GM19099 (cell line): ENCODE measurements around the gene MAP3K1.

Source experiments
- POLR2A ChIP-seq: IDR thresholded peaks from 3 replicates; pipeline ENCODE4 v1.6.1; 2011; ENCODE audit warnings: low read depth; ENCODE audit not compliant: insufficient read length; ENCODE audit errors: extremely low read depth

MAP3K1 gene

DNA sequence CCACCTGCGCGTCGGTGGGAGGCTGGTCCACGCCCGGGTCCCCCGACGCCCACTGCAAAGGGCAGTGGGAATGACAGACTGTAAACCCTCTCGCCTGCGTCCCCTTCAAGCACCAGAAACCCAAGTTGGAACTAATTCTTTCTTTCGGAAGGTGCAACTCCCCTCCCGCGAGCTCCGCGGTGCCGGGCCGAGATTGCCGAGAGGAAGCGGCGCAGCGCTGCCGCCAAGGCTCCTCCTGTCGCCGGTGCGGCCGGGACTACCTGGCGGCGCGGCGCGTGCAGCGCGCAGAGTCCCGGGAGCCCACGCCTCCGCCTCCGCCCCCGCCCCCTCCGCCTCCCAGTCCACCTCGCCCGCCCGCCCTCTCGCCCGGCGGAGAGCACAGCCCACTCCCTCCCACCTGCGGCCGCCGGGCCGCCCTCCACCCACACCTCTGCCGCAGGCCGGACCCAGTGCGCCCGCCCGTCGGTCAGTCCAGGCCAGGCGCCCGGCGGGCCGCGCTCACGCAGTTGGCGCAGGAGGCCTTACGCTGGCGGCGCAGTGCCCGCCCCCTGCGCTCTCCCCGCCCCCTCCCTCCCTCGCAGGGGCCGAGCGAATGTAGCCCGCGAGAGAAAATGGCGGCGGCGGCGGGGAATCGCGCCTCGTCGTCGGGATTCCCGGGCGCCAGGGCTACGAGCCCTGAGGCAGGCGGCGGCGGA is at the start of gene MAP3K1:
TSS of gene MAP3K1 (plus strand) at position 587 of the 695 bp plus-strand sequence. CDS start at position 612, 25 bp downstream.
- TF ChIP-seq POLR2A, result peak; percentile 62

DNA sequence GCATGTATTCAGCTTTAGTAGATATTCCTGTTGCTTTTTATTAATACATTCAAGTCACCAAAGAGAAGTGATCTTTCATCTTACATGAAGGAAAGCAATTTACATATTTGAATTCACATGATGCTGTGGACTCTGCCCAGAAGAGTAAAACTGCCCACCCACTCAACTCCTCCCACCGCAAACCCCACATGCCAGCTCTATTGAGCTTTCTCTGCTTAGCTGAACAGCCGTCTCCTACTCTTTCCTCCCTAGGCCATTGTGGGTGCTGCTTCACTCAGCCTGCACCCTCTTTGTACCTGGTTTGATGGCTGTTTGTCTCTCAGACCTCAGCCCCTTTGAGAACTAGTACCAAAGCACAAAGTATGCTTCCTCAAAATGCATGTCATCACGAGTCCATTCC is 48.4 kb upstream of the MAP3K1 start:
- TF ChIP-seq POLR2A, result no peak

DNA sequence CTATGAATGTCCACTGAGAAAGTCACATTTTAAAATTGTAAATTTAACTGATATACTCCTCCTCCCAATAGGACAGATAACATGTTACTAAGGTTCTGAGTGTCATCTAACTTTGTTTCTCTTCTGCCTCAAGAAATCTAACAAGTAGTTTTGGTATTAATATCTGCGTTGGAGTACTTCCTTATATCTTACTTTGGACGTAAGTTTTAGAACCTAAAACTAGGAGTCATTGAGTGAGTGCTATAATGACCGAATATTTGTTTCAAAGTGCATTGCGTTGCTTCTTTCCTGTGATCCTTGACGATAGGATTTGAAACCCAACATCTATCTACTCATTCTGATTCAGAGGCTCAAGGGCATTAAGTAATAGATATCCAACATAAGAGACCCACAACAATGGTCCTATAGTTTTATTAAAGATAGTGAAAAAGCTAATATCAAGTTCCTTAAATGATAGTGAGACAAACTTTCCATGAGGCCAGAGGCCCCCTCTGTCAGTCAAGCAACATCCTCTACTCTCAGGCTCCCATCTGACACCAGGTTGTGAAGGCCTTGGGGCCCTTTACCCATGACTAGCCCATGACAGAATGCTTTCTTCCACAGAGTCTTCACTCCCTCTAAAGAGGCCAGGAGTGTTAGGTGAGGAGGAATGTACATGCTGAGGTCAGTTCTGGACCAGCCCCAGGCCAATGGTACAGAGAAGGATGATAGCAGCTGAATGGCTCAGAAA is 45.3 kb upstream of the MAP3K1 start:
- no peak for TF ChIP-seq POLR2A

DNA sequence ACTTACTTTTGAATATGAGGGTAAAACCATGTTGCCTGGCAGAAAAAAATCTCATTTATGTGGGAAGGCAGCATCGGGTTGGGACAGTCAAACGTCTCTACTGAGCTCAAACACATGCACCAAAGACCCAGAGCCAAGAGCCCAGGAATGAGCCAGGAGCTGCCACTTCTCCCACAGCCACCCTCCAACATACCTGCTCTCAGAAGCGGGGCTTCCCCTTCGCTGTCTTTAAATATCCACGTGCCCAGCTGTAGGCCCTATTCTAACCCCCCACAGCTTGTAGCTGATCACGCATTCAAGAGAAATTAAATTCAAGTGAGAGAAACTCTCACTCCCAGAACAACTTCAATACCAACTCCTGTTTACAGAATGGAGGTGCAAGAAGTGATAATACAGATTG is 42.6 kb upstream of the MAP3K1 start:
- TF ChIP-seq POLR2A, result no peak

DNA sequence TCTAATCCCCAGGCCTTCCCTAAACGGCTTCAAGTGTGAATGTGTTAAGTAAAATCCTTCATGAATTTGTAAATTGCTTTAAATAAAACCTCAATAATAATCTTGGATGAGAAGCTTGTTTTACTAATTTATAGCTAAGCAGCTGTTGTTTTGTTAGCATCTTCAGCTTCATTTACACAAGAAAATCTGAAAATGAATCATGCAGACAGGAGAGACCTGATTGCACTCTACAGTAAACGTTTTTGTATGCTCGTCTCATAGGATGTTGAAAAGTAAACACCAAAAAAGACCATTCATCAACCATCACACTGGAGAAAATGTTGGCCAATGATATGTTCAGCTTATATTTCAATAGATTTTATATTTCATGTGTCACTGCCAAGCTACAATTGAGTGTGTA is 40.4 kb upstream of the MAP3K1 start:
- no peak for TF ChIP-seq POLR2A

DNA sequence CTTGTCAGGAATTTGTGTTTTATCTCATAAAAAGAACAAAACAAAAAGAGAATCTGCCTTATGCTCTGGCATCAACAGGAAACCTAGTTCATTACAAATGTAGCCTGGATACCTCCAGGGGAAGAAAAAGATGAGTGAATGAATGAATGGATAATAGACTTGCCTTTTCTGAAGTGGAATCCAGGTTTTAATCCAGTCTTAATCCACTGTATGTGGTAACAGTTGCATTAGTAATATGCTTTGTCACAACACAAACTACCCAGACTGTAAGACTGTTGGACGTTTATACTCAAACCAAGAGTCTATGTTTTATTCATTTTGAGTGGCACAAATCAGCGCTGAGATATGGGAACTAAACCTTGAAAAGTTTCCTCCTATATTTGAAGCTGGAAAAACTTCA is 32.1 kb upstream of the MAP3K1 start:
- no peak for TF ChIP-seq POLR2A

DNA sequence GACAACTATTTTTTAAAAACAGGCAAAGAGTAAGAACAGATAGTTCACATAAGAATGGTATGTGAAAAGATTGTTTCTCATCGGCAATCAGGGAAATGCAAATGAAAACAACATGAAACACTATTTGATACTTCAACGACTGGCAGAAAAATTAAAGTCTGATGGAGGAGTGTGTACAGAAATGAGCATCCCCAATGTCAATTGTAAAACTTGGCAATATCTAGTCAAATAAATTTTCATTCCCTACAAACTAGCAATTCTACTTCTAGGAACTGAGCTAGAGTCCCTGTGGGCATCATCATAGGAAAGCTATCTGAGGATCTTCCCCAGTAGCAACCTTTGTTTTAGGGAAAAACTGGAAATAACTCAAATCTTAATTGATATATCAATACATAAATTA is 29.0 kb upstream of the MAP3K1 start:
- no peak for TF ChIP-seq POLR2A

DNA sequence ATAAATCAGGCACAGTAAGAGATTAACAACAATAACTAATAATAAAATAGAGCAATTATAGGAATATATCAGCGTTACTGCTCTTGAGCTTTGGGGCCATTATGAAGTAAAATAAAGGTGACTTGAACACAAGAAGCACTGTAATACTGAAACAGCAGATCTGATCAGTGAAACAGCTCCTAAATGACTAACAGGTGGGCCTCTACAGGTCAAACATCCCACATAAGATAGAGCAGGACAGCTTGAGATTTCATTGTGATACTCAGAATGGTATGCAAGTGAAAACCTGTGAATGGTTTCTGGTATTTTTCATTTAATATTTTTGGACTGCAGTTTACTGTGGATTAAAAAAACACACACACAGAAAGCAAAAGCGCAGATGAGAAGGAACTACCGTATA is 24.0 kb upstream of the MAP3K1 start:
- no peak for TF ChIP-seq POLR2A

DNA sequence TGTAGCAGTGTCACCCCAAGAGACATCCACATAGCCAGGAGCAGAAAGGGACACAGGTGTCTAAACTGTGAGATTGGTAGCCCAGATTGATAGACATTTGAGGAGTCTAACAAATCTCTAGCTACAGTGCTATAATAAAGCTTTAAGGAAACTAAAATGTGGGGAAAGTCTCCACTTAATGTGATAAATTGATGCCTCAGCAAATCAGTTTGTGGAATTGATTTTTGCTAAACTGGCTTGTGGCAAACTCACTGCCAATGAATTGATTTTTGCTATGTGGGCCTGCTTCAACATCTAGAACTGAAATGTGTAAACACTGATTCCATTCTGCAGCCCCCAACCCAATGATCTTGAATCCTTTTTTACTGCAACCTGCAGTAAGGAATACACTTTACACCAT is 16.8 kb upstream of the MAP3K1 start:
- TF ChIP-seq POLR2A, result no peak

DNA sequence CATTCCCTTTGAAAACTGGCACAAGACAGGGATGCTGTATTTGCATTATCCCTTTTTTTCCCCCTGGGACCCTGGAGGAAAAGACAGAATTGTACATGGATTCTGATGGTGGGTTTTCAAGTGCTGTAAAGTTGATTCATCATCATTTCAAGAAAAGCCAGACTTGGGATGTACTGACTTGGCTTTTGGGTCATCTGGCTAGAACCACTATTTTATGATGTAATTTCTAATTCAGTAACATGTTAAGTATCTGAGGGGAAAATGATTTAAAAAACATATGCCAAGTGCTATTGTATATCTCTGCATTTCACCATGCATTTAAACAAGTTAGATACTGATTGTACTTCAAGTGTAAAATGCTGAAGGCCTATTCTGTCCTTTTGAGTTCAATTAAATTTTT is 15.2 kb upstream of the MAP3K1 start:
- no peak for TF ChIP-seq POLR2A

DNA sequence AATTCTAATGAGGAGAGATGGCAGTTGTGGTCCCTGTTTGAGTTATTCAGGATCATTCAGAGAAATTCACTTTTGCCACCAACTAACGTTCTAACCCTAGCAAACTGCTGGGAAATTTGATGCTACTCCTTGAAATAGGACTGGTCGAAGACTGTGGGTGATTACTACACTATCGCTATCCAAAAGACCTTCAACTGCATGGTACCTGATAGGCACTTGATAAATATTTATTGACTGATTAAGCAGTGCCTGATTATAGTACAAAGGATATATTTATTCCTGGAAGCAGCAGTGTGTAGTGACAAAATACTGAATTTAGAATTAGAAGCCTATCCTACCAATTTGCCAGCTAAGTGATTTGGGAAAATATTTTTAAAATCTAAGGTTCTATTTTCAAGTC is 14.1 kb upstream of the MAP3K1 start:
- TF ChIP-seq POLR2A, result no peak

DNA sequence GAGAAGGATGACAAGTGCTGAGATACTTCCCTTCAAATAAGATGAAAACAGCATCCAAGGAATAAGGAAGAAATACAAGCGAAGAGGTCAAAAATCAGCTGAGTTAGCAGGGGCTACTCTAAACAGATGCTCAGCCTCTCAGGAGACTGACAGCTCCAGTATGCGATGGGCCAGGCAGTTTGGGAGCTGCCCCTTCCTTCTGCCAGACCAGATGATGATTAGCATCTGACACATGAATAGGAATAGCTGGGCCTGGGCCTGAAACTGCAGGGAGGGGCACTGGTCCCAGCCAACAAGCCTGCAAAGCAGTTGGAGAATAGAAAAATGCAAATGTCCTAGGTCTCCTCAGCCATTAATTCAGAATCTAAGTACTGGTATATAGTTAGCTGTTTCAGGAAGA is 13.1 kb upstream of the MAP3K1 start:
- no peak for TF ChIP-seq POLR2A

DNA sequence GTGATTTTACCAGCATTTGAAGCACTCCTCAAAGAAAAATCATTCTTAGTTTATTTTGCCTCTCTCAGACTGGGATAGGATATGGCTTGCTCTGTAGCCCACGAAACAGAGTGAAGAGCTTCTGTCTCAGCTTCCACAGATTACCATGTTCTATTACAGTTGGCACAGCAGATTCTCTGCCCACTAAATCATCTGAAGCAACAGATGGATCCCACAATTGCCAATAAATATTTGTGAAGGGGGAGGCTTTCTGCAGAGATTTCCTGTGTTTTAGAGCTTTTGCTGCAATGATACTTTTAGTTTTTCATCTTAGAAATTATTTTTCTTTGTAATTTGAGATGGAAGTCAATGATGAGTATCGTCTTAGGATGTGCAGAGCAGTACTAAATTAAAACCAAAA is 12.3 kb upstream of the MAP3K1 start:
- no peak for TF ChIP-seq POLR2A

DNA sequence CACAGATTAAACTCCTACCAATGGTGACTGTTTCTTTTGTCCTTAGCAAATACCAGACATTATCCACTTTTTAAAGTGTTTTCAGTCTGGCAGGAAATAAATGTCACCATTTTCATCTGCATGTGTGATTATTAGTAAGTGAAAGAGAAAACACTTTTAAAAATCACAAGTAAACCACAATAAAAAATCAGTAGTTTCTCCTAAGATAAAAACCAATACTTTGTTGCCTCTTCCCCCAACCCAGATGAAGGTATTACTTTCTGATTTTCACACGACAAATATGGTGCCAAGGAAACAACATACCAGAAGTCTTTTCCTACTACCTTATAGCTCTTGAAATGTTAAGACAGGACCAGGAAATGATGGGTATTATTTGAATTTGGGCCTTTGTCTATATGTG is 11.5 kb upstream of the MAP3K1 start:
- TF ChIP-seq POLR2A, result no peak

DNA sequence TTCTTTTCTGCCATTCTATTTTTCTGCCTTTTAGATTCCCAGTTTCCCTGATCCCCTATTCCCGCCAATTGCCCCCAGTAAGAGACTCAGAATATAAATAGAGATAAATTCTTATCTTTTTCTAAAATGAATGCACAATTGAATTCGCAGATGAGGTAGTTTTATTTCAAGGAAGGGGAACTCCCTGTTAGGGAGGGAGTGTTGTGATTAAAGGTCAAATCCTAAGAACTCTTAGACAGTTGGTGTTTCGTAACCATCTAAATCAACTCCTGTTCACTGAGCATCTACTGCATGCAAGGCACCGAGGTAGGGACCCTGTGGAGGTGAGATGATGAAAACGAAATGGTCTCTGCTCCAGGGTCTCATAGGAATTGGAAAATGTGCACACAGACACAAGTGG is 7.7 kb upstream of the MAP3K1 start:
- TF ChIP-seq POLR2A, result no peak

DNA sequence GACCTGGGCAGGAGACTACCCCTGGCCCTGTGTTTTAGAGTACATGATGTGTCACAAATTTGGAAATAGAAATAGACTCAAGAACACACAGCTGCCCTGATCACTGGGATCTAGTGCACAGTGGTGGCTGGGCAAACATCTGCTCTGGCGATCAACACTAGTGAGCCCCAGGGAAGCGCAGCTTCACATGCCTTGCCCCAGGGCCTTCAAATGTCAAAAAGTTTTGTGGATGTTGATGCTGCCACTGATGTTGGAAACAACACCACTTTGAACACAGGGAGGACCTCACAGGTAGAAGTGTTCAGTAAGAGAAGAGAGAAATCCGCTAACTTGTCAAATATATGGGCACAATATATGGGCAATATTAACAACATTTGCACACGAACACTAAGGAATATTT is 7.1 kb upstream of the MAP3K1 start:
- no peak for TF ChIP-seq POLR2A
